GM12872 (cell line): Measurements from ENCODE around the gene KNL1.

Experiments
- TF ChIP-seq, protein P1 (sequence below): IDR thresholded peaks from 3 replicates; pipeline ENCODE4 v1.5.1; 2011; ENCODE audit warnings: low read depth, mild to moderate bottlenecking, low read length, moderate library complexity; ENCODE audit not compliant: insufficient read depth

Gene KNL1

DNA sequence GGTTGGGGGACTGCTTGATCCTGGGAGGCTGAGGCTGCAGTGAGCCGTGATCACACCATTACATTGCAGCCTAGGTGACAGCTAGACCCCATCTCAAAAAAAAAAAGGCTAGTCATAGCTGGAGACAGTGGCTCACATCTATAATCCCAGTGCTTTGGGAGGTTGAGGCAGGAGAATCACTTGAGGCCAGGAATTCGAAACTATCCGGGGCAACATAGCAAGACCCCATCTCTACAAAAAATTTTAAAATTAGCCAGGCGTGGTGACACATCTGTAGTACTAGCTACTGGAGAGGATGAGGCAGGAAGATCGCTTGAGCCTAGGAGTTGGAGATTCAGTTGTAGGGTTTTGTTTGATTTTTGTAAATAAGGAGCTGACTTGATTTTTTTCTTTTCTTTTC is 45.6 kb downstream of the KNL1 start:
- TF ChIP-seq, protein P1, sequence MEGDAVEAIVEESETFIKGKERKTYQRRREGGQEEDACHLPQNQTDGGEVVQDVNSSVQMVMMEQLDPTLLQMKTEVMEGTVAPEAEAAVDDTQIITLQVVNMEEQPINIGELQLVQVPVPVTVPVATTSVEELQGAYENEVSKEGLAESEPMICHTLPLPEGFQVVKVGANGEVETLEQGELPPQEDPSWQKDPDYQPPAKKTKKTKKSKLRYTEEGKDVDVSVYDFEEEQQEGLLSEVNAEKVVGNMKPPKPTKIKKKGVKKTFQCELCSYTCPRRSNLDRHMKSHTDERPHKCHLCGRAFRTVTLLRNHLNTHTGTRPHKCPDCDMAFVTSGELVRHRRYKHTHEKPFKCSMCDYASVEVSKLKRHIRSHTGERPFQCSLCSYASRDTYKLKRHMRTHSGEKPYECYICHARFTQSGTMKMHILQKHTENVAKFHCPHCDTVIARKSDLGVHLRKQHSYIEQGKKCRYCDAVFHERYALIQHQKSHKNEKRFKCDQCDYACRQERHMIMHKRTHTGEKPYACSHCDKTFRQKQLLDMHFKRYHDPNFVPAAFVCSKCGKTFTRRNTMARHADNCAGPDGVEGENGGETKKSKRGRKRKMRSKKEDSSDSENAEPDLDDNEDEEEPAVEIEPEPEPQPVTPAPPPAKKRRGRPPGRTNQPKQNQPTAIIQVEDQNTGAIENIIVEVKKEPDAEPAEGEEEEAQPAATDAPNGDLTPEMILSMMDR, result no peak

DNA sequence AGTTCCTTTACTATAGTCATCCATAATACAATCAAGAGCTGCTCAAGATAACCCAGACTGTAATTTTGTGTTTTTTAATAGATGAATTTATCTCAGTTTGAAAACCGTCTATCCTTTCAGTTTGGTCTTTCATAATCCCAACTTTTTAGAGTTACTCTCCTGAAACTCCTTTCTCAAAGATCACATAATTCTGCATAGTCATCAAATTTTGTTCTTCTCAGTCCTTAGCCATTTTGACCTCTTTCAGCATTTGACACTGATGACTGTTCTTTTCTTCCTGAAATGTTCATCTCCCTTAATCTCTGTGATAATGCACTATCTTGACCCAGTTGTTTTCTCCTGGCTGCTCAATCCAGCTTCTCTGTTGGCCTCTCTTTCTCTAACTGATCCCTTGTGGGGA is 53.5 kb downstream of the KNL1 start:
- TF ChIP-seq, protein P1, result no peak

DNA sequence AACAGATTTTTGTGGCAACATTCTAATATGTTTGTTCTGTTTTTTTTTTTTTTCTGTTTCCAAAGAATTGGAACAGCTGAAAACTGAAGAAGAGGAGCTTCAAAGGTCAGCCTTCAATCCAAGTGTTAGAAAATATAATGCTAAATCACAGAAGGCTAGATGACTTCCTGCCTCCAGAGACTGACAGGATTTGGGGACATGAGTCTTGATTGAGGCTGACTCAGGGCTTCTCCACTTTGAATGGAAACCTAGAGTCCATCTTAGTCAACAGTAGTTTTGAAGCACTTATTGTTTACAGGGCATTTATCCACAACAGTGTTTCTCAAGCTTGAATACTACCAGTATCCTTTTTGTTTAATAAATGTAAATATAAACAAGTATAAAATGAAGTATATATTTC is 56.4 kb downstream of the KNL1 start:
- TF ChIP-seq, protein P1, result no peak

DNA sequence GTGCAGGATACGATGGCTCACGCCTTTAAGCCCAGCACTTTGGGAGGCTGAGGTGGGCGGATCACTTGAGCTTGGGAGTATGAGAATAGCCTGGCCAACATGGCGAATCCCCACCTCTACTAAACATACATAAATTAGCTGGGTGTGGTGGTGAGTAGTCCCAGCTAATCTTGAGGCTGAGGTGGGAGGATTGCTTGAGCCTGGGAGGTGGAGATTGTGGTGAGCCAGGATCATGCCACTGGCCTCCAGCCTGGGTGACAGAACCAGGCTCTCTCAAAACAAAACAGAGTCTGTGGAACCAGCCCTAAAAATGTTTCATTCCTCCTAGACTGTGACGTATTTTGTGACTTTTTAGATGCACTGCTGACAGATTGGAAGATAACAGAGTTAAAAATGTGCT is 66.6 kb downstream of the KNL1 start:
- TF ChIP-seq, protein P1, result no peak

DNA sequence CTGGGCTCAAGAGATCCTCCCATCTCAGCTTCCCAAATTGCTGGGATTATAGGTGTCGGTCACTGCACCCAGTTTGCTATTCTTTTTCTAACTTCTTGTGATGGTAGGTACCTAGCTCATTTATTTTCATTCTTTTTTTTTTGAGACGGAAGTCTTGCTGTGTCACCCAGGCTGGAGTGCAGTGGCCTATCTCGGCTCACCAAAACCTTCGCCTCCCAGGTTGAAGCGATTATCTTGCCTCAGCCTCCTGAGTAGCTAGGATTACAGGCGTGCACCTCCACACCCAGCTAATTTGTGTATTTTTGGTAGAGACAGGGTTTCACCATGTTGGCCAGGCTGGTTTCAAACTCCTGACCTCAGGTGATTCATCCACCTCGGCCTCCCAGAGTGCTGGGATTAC is 70.9 kb downstream of the KNL1 start:
- TF ChIP-seq, protein P1, result no peak

DNA sequence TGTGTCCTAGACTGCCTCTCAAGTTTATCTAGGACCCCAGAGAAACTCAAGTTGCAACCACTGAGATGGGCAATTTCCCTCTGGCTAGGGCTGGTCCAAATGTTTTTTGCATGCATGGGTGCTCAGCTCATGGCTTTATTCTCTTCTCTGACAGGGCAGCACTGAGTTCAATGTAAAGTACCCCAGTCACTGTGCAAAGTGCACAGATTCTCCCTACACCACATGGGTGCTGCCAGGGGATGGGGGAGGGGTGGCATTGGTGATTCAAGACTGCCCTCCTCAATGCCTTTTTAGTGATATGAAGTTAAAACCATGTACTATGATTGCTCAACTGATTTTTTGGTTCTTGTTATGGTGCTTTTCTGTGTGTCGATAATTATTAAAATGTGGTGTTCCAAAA is 86.1 kb downstream of the KNL1 start:
- TF ChIP-seq, protein P1, result no peak

DNA sequence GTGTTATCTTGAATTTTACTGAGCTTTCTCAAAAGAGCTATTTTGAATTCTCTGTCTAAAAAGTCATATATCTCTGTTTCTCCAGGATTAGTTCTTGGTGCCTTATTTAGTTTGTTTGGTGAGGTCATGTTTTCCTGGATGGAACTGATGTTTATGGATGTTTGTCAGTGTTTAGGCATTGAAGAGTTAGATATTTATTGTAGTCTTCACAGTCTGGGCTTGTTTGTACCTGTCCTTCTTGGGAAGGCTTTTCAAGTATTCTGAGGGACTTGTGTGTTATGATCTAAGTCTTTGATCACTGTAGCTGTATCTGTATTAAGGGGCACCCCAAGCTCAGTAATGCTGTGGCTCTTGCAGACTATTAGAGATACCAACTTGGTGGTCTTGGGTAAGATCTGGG is 90.3 kb downstream of the KNL1 start:
- TF ChIP-seq, protein P1, result no peak

DNA sequence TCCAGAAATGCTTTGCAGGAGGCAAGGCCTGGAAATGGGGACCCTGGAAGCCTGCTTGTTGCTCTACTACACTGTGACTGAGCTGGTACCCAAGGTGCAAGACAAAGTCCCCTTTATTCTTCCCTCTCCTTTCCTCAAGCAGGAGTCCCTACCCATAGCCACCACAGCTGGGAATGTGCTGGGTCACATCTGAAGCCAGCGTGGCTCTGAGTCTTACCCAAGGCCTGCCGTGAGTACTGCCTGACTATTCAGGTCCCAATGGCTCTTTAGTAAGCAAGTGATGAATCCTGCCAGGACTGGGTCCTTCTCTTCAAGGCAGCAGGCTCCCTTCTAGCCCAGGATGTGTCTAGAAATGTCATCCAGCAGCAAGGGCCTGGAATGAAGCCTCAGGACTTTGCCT is 91.3 kb downstream of the KNL1 start:
- TF ChIP-seq, protein P1, result no peak
